GM12878 (cell line): ENCODE results near the gene VAT1. TPM values are rescaled to one million over a fixed set of nuclear protein-coding genes. Genes with fewer than 3 reads are reported as not detected.
A peak's percentile ranks its signal among the peaks of the same experiment; 100 is the strongest.
"Not testable (repeated sequence)": the region's sequence is repeated elsewhere in the genome, so short reads cannot be mapped to it uniquely, and the experiment has no call there.

Experiments used
- ATAC-seq: fragments of 200-7000 bp; cut with Tn5 transposase; 3 replicates; pipeline ENCODE4 v1.9.1; 2020; ENCODE audit warnings: mild to moderate bottlenecking, moderate library complexity
- BruUV-seq: library from RNA; stranded (reverse); fragments of 400-500 nt; replicated peaks from 2 replicates; lab custom pipeline; 2021; lab: Mats Ljungman, UMichigan
- CTCF ChIA-PET: fragments of 300-600 bp; sonication (Branson Sonifier 250); formaldehyde crosslinking; extraction: SDS; loops from one replicate; lab custom pipeline; 2021; ENCODE audit warnings: inconsistent platforms; lab: Yijun Ruan, JAX
- POLR2A ChIA-PET: fragments of 350-600 bp; formaldehyde crosslinking; extraction: SDS; loops from one replicate; lab custom pipeline; 2021; ENCODE audit warnings: inconsistent platforms; lab: Charles Lee
- RAD21 ChIA-PET: fragments of 300-600 bp; sonication (Branson Sonifier 250); formaldehyde crosslinking; loops from one replicate; lab custom pipeline; 2023; ENCODE audit warnings: antibody characterized with exemption; ENCODE audit not compliant: unreplicated experiment; lab: Charles Lee
- SMC1A ChIA-PET: fragments of 300-600 bp; sonication (Branson Sonifier 250); formaldehyde crosslinking; loops from one replicate; lab custom pipeline; 2023; ENCODE audit not compliant: unreplicated experiment, uncharacterized antibody; lab: Charles Lee
- DNase-seq: peaks from one replicate; pipeline ENCODE4 v3.0.0-alpha.2; 2011; ENCODE audit warnings: low read depth, low spot score
- FAIRE-seq: peaks from 3 replicates; lab custom pipeline; 2011; peaks lifted over from hg19 to GRCh38; lab: Jason Lieb, UNC
- H2AFZ ChIP-seq: 2 replicates; pipeline ENCODE4 v1.6.0; 2011; ENCODE audit warnings: low read depth, low read length, control low read depth; ENCODE audit not compliant: control insufficient read depth
- H3K27ac ChIP-seq: 2 replicates; pipeline ENCODE4 v1.5.1; 2011; ENCODE audit warnings: control low read depth; ENCODE audit not compliant: control insufficient read depth, insufficient read depth
- H3K27me3 ChIP-seq, 2 experiments: replicated peaks in 1 of 2; 2 replicates each; pipeline versions ENCODE4 v1.6.0 to v1.6.1; 2011; ENCODE audit warnings: low read length in 1 of 2; ENCODE audit not compliant: control insufficient read depth in 2 of 2, insufficient read depth in 2 of 2
- H3K36me3 ChIP-seq, 2 experiments: 2 replicates each; pipeline ENCODE4 v1.5.1; 2011; ENCODE audit warnings: low read length in 1 of 2; ENCODE audit not compliant: control insufficient read depth in 2 of 2, insufficient read depth in 2 of 2
- H3K4me1 ChIP-seq: 2 replicates; pipeline ENCODE4 v1.6.1; 2011; ENCODE audit warnings: mild to moderate bottlenecking, low read length, moderate library complexity, mixed read lengths; ENCODE audit not compliant: control insufficient read depth, insufficient read depth
- H3K4me2 ChIP-seq: 2 replicates; pipeline ENCODE4 v1.6.0; 2011; ENCODE audit warnings: control low read depth; ENCODE audit not compliant: control insufficient read depth, insufficient read depth
- H3K4me3 ChIP-seq: fragments of 200-600 bp; sonication (generic); 2 replicates; pipeline ENCODE4 v1.5.1; 2016
- H3K79me2 ChIP-seq: 2 replicates; pipeline ENCODE4 v1.6.0; 2011; ENCODE audit warnings: low read length; ENCODE audit not compliant: control insufficient read depth, insufficient read depth
- H3K9ac ChIP-seq: 2 replicates; pipeline ENCODE4 v1.8.0; 2011; ENCODE audit warnings: low read length, control low read depth, mixed read lengths; ENCODE audit not compliant: control insufficient read depth, insufficient read depth
- H3K9me3 ChIP-seq: replicated peaks from 3 replicates; pipeline ENCODE4 v1.5.1; 2011; ENCODE audit warnings: mild to moderate bottlenecking, low read length; ENCODE audit not compliant: control insufficient read depth, insufficient read depth
- H4K20me1 ChIP-seq: 2 replicates; pipeline ENCODE4 v1.6.0; 2011; ENCODE audit not compliant: control insufficient read depth, insufficient read depth
- TCF12 ChIP-seq: IDR thresholded peaks from 2 replicates; pipeline ENCODE4 v1.6.1; 2011; ENCODE audit warnings: low read depth, mild to moderate bottlenecking, low read length
- ZZZ3 ChIP-seq: IDR thresholded peaks from 2 replicates; pipeline ENCODE4 v1.6.1; 2011; ENCODE audit warnings: low read depth; ENCODE audit not compliant: control insufficient read depth, insufficient read length
- WGBS: methylation state at CpG from one replicate; pipeline ENCODE4 v1.1.6; 2016; ENCODE audit warnings: low lambda C conversion rate; ENCODE audit not compliant: insufficient replicate concordance, insufficient coverage; ENCODE audit errors: missing lambda C conversion rate; 5-methylcytosine and 5-hydroxymethylcytosine counted together
- in situ Hi-C: fragments of 300-500 bp; cut with MboI; formaldehyde crosslinking; loops from 9 replicates; pipeline ENCODE4 v1.14.3; 2018; ENCODE audit warnings: mixed read lengths
- intact Hi-C: fragments of 100-400 bp; cut with micrococcal nuclease; formaldehyde crosslinking; loops from one replicate; pipeline ENCODE4 v1.14.2; 2022; ENCODE audit not compliant: unreplicated experiment
- polyA plus RNA-seq, 11 experiments: library from polyadenylated mRNA; depleted of rRNA in 4 of 11; unstranded in 6 of 11; stranded (reverse) in 5 of 11; fragments of >200 nt; fragmentation: Nextera tagmentation in 4 of 11; fragmentation: Illumina TruSeq in 1 of 11; extraction: Ambion mirVana in 4 of 11; extraction: Trizol in 1 of 11; gene quantifications; 1 replicate in 1 of 11; 2 replicates in 10 of 11; pipeline versions ENCODE4 v1.2.1 to v1.2.3, GENCODE V29; 2011 to 2016; ENCODE audit warnings: inconsistent platforms in 2 of 11, missing spikeins in 2 of 11, low read depth in 1 of 11
- total RNA-seq, 4 experiments: library from RNA; depleted of rRNA in 3 of 4; stranded (reverse); fragments of >200 nt in 3 of 4; fragmentation: Illumina TruSeq in 1 of 4; extraction: Trizol in 1 of 4; gene quantifications; 2 replicates each; pipeline versions ENCODE4 v1.2.1 to v1.2.3, GENCODE V29; 2013 to 2021

VAT1 gene
- total and polyA plus RNA-seq, 10 of the 15 experiments (the other 5 are each of a cell fraction or from before 2014, with no cell fraction given): 5.0 to 19.8 (median 8.2) TPM

DNA sequence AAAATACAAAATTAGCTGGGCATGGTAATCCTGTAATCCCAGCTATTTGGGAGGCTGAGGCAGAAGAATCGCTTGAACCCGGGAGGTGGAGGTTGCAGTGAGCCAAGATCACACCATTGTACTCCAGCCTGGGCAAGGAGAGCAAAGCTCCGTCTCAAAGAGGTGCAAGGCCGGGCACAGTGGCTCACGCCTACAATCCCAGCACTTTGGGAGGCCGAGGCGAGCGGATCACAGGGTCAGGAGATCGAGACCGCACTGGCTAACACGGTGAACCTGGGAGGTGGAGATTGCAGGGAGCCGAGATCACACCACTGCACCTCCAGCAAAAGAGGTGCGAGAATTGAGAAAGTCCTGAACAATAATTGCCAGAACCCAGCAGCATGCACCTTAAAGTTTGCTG is 21.3 kb downstream of the VAT1 start:
- H3K9ac ChIP-seq, H3K4me2 ChIP-seq, ATAC-seq, H3K27me3 ChIP-seq, H3K4me3 ChIP-seq, DNase-seq, H3K4me1 ChIP-seq, H3K27ac ChIP-seq, H3K9me3 ChIP-seq, H4K20me1 ChIP-seq, intact Hi-C loops, RAD21 ChIA-PET, FAIRE-seq, in situ Hi-C loops, H2AFZ ChIP-seq: not testable (repeated sequence)
- POLR2A ChIA-PET: interaction anchor here (0.6 kb wide), 1 partner anchor 17 kb away, joined by 3 read pairs; no protein-coding TSS in a partner anchor
- SMC1A ChIA-PET: interaction anchor here (0.6 kb wide), 1 partner anchor 61 kb away, joined by 3 read pairs; no protein-coding TSS in a partner anchor
- peaks cover 26% of the 10 kb centered on the region for H3K79me2 ChIP-seq
- WGBS: 97% methylated on average over 13 of the region's 13 CpGs
- peaks cover 8 to 19% of the 10 kb centered on the region in 2 experiments for H3K36me3 ChIP-seq
- TSS peak; percentile 16 for BruUV-seq
- CTCF ChIA-PET: interaction anchor here (0.7 kb wide), 1 partner anchor 211 kb away, joined by 3 read pairs; no protein-coding TSS in a partner anchor

DNA sequence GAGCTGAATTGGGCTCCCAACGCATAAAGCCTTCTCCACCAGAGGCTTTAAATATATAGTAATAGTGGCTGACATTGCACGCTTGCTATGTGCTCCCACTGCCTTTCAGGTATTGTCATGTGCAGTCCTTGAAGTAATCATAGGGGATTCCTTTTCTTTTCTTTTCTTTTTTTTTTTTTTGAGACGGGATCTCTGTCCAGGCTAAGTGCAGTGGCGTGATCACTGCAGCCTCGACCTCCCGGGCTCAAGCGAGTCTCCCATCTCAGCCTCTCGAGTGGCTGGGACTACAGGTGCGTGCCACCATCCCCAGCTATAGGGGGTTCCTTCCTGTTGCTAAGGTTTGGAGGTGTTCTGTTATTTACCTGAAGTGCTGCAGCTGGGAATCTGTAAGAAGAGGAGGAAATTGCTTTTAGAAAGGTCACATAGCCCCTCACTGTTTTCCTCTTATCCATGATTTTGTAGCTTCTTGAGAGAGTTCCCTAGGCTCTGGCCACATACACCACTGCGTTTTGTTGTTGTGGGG is 23.1 kb downstream of the VAT1 start:
- TF ChIP-seq ZZZ3: peak; percentile 2
- no peak for TF ChIP-seq TCF12
- in situ Hi-C loops: no loop called here

More for the DNA sequence above, 23.1 kb downstream of the VAT1 start:
- no TSS peak for BruUV-seq
- H2AFZ ChIP-seq: no peak overlapping the region
- no peaks in the 10 kb centered on the region for H4K20me1 ChIP-seq
- ChIA-PET CTCF (interaction anchor here (0.8 to 4.8 kb wide), 15 partner anchors 8 to 805 kb away, joined by 3 to 66 read pairs (median 8); partner anchors contain the start of genes AOC2, BECN1, DHX8 and GHDC), SMC1A (interaction anchor here (0.6 to 3.7 kb wide), 7 partner anchors 13 to 744 kb away, joined by 4 to 47 read pairs (median 5); partner anchors contain the start of gene PSME3), POLR2A (interaction anchor here (0.6 to 2.6 kb wide), 6 partner anchors 8 to 314 kb away, joined by 3 to 21 read pairs (median 6); partner anchors contain the start of genes AARSD1, IFI35, PTGES3L and RUNDC1), RAD21 (interaction anchor here (1.5 to 2.7 kb wide), 10 partner anchors 9 to 451 kb away, joined by 3 to 31 read pairs (median 7); partner anchors contain the start of genes IFI35, PSMC3IP and VPS25)
- no peaks in the 10 kb centered on the region for H3K27me3 ChIP-seq
- peak overlapping the region; percentile 82 for H3K27ac ChIP-seq
- peaks cover 26% of the 10 kb centered on the region for H3K79me2 ChIP-seq
- peaks cover 8 to 19% of the 10 kb centered on the region in 2 experiments for H3K36me3 ChIP-seq
- DNase-seq: no peak
- WGBS: 2% methylated on average over 9 of the region's 10 CpGs
- H3K9me3 ChIP-seq: no peaks in the 10 kb centered on the region
- H3K4me2 ChIP-seq: peak overlapping the region; percentile 73
- FAIRE-seq: no peak
- H3K9ac ChIP-seq: peak overlapping the region; percentile 99
- peaks cover 3% of the 10 kb centered on the region; the same call in 1 of the 2 replicates for H3K4me1 ChIP-seq
- peak overlapping the region; percentile 95 for H3K4me3 ChIP-seq
- intact Hi-C loops: loop anchor here (2.0 to 10.0 kb wide), 2 partner anchors 34 to 154 kb away; partner anchors contain the start of genes AARSD1 and AOC2
- ATAC-seq: no peak
